GM12878 (cell line): ENCODE data around the gene LARGE1. TPM values are rescaled to one million over a fixed set of nuclear protein-coding genes. Genes with fewer than 3 reads are reported as not detected.

Experiments used
- BACH1 ChIP-seq: fragments of 450-650 bp; IDR thresholded peaks from 2 replicates; pipeline ENCODE4 v1.6.1; 2017; ENCODE audit warnings: mild to moderate bottlenecking, borderline replicate concordance
- BRCA1 ChIP-seq: IDR thresholded peaks from 2 replicates; pipeline ENCODE4 v1.6.1; 2011; ENCODE audit warnings: low read depth, low read length, improper control_type of control experiment
- CBFB ChIP-seq: IDR thresholded peaks from 2 replicates; pipeline ENCODE4 v1.6.1; 2016; ENCODE audit warnings: antibody characterized with exemption, low read depth
- CHD4 ChIP-seq: fragments of 200-600 bp; sonication (generic); IDR thresholded peaks from 2 replicates; pipeline ENCODE4 v1.6.1; 2016; ENCODE audit warnings: mild to moderate bottlenecking
- DPF2 ChIP-seq: fragments of 450-650 bp; IDR thresholded peaks from 2 replicates; pipeline ENCODE4 v1.6.1; 2017; ENCODE audit warnings: mild to moderate bottlenecking
- GABPA ChIP-seq: IDR thresholded peaks from 2 replicates; pipeline ENCODE4 v1.6.1; 2014; ENCODE audit warnings: antibody characterized with exemption, low read depth, mild to moderate bottlenecking, inconsistent platforms
- HDAC6 ChIP-seq: fragments of 200-600 bp; sonication (generic); IDR thresholded peaks from one replicate; pipeline ENCODE4 v1.8.0; 2017; ENCODE audit warnings: antibody characterized with exemption; ENCODE audit not compliant: unreplicated experiment
- JUNB ChIP-seq: IDR thresholded peaks from 2 replicates; pipeline ENCODE4 v1.6.1; 2016; ENCODE audit warnings: antibody characterized with exemption, mild to moderate bottlenecking
- MEF2A ChIP-seq: IDR thresholded peaks from 2 replicates; pipeline ENCODE4 v1.6.1; 2011; ENCODE audit warnings: low read depth, mild to moderate bottlenecking, low read length, moderate library complexity; ENCODE audit not compliant: insufficient read depth
- MXI1 ChIP-seq: fragments of 150-350 bp; IDR thresholded peaks from 2 replicates; pipeline ENCODE4 v1.6.1; 2011; ENCODE audit warnings: low read depth, mild to moderate bottlenecking, inconsistent platforms, low read length, improper control_type of control experiment
- NKRF ChIP-seq: fragments of 450-650 bp; conservative IDR thresholded peaks from 2 replicates; pipeline ENCODE4 v1.6.1; 2017; ENCODE audit warnings: mild to moderate bottlenecking, moderate library complexity
- NR2F1 ChIP-seq: fragments of 450-650 bp; conservative IDR thresholded peaks from 2 replicates; pipeline ENCODE4 v1.6.1; 2017; ENCODE audit warnings: mild to moderate bottlenecking
- NRF1 ChIP-seq: conservative IDR thresholded peaks from 2 replicates; pipeline ENCODE4 v1.6.1; 2011; ENCODE audit warnings: mild to moderate bottlenecking, low read depth, low read length, improper control_type of control experiment
- RAD21 ChIP-seq: IDR thresholded peaks from 2 replicates; pipeline ENCODE4 v1.6.1; 2011; ENCODE audit warnings: mild to moderate bottlenecking, low read depth, low read length, moderate library complexity; ENCODE audit not compliant: insufficient read depth
- RELA ChIP-seq: fragments of 450-650 bp; IDR thresholded peaks from 2 replicates; pipeline ENCODE4 v1.8.0; 2014; ENCODE audit warnings: borderline replicate concordance; ENCODE audit not compliant: partially characterized antibody
- SMAD1 ChIP-seq: fragments of 450-650 bp; IDR thresholded peaks from 2 replicates; pipeline ENCODE4 v1.6.1; 2018; ENCODE audit warnings: mild to moderate bottlenecking, low read depth; ENCODE audit not compliant: partially characterized antibody
- SMC3 ChIP-seq: IDR thresholded peaks from 2 replicates; pipeline ENCODE4 v1.6.1; 2011; ENCODE audit warnings: low read length, improper control_type of control experiment, borderline replicate concordance
- SREBF1 ChIP-seq: IDR thresholded peaks from 2 replicates; pipeline ENCODE4 v1.6.1; 2012; ENCODE audit warnings: mild to moderate bottlenecking, low read length
- SUZ12 ChIP-seq: fragments of 200-600 bp; sonication (generic); IDR thresholded peaks from one replicate; pipeline ENCODE4 v1.6.1; 2018; ENCODE audit warnings: antibody characterized with exemption, mild to moderate bottlenecking; ENCODE audit not compliant: unreplicated experiment
- TCF3 ChIP-seq: IDR thresholded peaks from 2 replicates; pipeline ENCODE4 v1.6.1; 2012; ENCODE audit warnings: low read depth, mild to moderate bottlenecking, low read length, borderline replicate concordance; ENCODE audit not compliant: insufficient read depth
- WRNIP1 ChIP-seq: IDR thresholded peaks from 2 replicates; pipeline ENCODE4 v1.6.1; 2011; ENCODE audit warnings: low read depth, low read length, improper control_type of control experiment, borderline replicate concordance
- ZNF24 ChIP-seq: fragments of 450-650 bp; IDR thresholded peaks from 2 replicates; pipeline ENCODE4 v1.6.1; 2017; ENCODE audit warnings: antibody characterized with exemption, mild to moderate bottlenecking
- polyA plus RNA-seq, 11 experiments: library from polyadenylated mRNA; depleted of rRNA in 4 of 11; unstranded in 6 of 11; stranded (reverse) in 5 of 11; fragments of >200 nt; fragmentation: Nextera tagmentation in 4 of 11; fragmentation: Illumina TruSeq in 1 of 11; extraction: Ambion mirVana in 4 of 11; extraction: Trizol in 1 of 11; gene quantifications; 1 replicate in 1 of 11; 2 replicates in 10 of 11; pipeline versions ENCODE4 v1.2.1 to v1.2.3, GENCODE V29; 2011 to 2016; ENCODE audit warnings: inconsistent platforms in 2 of 11, missing spikeins in 2 of 11, low read depth in 1 of 11
- total RNA-seq, 4 experiments: library from RNA; depleted of rRNA in 3 of 4; stranded (reverse); fragments of >200 nt in 3 of 4; fragmentation: Illumina TruSeq in 1 of 4; extraction: Trizol in 1 of 4; gene quantifications; 2 replicates each; pipeline versions ENCODE4 v1.2.1 to v1.2.3, GENCODE V29; 2013 to 2021
- TF ChIP-seq, protein P1 (sequence below): IDR thresholded peaks from 2 replicates; pipeline ENCODE4 v1.6.1; 2011; ENCODE audit warnings: mild to moderate bottlenecking, low read depth, low read length, moderate library complexity; ENCODE audit not compliant: insufficient replicate concordance
- TF ChIP-seq, protein P2 (sequence below): IDR thresholded peaks from 2 replicates; pipeline ENCODE4 v1.6.1; 2011; ENCODE audit warnings: borderline replicate concordance, low read depth, mild to moderate bottlenecking, moderate library complexity, mixed read lengths, low read length; ENCODE audit not compliant: insufficient read depth; ENCODE audit errors: extremely low read length

The LARGE1 gene
- total and polyA plus RNA-seq, 10 of the 15 experiments (the other 5 are each of a cell fraction or from before 2014, with no cell fraction given) = 3.2 to 41.4 (median 17.3) TPM

GRCh38 chr22:33896575-33897447 lies 23.5 kb downstream of the LARGE1 start (continued):
- TF ChIP-seq SMAD1 (no peak), MXI1 (no peak), ZNF24 (no peak), CBFB (peak; percentile 22; the same call in 1 of the 2 replicates), WRNIP1 (no peak), JUNB (peak; percentile 66), MEF2A (0 out of 2 replicates have a peak, but pooled peaks have one; percentile 21), BRCA1 (no peak), SREBF1 (no peak), RELA (no peak), HDAC6 (no peak), TCF3 (0 out of 2 replicates have a peak, but pooled peaks have one; percentile 41), NR2F1 (peak; percentile 40; the same call in 1 of the 2 replicates), BACH1 (no peak), NKRF (no peak), CHD4 (no peak), GABPA (no peak), SMC3 (no peak), DPF2 (peak; percentile 17; the same call in 1 of the 2 replicates), RAD21 (no peak), SUZ12 (no peak), NRF1 (no peak)
- TF ChIP-seq, protein P1, sequence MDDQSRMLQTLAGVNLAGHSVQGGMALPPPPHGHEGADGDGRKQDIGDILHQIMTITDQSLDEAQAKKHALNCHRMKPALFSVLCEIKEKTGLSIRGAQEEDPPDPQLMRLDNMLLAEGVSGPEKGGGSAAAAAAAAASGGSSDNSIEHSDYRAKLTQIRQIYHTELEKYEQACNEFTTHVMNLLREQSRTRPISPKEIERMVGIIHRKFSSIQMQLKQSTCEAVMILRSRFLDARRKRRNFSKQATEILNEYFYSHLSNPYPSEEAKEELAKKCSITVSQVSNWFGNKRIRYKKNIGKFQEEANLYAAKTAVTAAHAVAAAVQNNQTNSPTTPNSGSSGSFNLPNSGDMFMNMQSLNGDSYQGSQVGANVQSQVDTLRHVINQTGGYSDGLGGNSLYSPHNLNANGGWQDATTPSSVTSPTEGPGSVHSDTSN = no peak
- TF ChIP-seq, protein P2, sequence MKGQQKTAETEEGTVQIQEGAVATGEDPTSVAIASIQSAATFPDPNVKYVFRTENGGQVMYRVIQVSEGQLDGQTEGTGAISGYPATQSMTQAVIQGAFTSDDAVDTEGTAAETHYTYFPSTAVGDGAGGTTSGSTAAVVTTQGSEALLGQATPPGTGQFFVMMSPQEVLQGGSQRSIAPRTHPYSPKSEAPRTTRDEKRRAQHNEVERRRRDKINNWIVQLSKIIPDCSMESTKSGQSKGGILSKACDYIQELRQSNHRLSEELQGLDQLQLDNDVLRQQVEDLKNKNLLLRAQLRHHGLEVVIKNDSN = no peak
